WTC11 (cell line): ENCODE data around the gene MYH9. TPM values are rescaled to one million over a fixed set of nuclear protein-coding genes. Genes with fewer than 3 reads are reported as not detected.

Experiments
- ATAC-seq: fragments of 200-7000 bp; cut with Tn5 transposase; 2 replicates; pipeline ENCODE4 v1.10.0; 2021; ENCODE audit warnings: mild to moderate bottlenecking, moderate library complexity
- CTCF ChIA-PET: fragments of 300-600 bp; sonication (Branson Sonifier 250); formaldehyde crosslinking; loops from one replicate; lab custom pipeline; 2021; ENCODE audit warnings: antibody characterized with exemption; lab: Charles Lee
- POLR2A ChIA-PET: fragments of 350-600 bp; sonication (Branson Sonifier 250); formaldehyde crosslinking; loops from one replicate; lab custom pipeline; 2021; ENCODE audit warnings: antibody characterized with exemption; lab: Charles Lee
- DNase-seq: peaks from one replicate; pipeline ENCODE4 v3.0.0; 2021; ENCODE audit warnings: low spot score
- H3K27ac Mint-ChIP-seq: 2 replicates; pipeline ENCODE4 v1.8.0; 2021; ENCODE audit warnings: mixed read lengths
- H3K27me3 Mint-ChIP-seq: 2 replicates; pipeline ENCODE4 v1.8.0; 2021; ENCODE audit warnings: low read depth, mild to moderate bottlenecking, moderate library complexity, mixed read lengths
- H3K36me3 Mint-ChIP-seq: 2 replicates; pipeline ENCODE4 v1.8.0; 2021; ENCODE audit warnings: mixed read lengths
- H3K4me1 Mint-ChIP-seq: 2 replicates; pipeline ENCODE4 v1.8.0; 2022; ENCODE audit warnings: mixed read lengths
- H3K4me3 Mint-ChIP-seq: 2 replicates; pipeline ENCODE4 v1.8.0; 2021; ENCODE audit warnings: mild to moderate bottlenecking, moderate library complexity, mixed read lengths
- H3K9me3 Mint-ChIP-seq: 2 replicates; pipeline ENCODE4 v1.8.0; 2021; ENCODE audit warnings: mixed read lengths
- E2F4 ChIP-seq: sonication (generic); formaldehyde crosslinking; IDR thresholded peaks from 2 replicates; pipeline ENCODE4 v1.8.1; 2022; ENCODE audit warnings: low read depth, mild to moderate bottlenecking, moderate library complexity, missing genetic modification reagents, borderline replicate concordance
- E2F5 ChIP-seq: sonication (generic); formaldehyde crosslinking; IDR thresholded peaks from 2 replicates; pipeline ENCODE4 v1.8.1; 2022; ENCODE audit warnings: mild to moderate bottlenecking, moderate library complexity, missing genetic modification reagents
- EMX1 ChIP-seq: fragments of 250-450 bp; sonication (Bioruptor Pico); IDR thresholded peaks from 2 replicates; pipeline ENCODE4 v1.8.0; 2021; ENCODE audit warnings: mild to moderate bottlenecking
- ETV6 ChIP-seq: sonication (generic); formaldehyde crosslinking; IDR thresholded peaks from 2 replicates; pipeline ENCODE4 v1.8.1; 2022; ENCODE audit warnings: mild to moderate bottlenecking, missing genetic modification reagents
- GABPB1 ChIP-seq: sonication (generic); formaldehyde crosslinking; IDR thresholded peaks from 2 replicates; pipeline ENCODE4 v1.8.1; 2023; ENCODE audit warnings: mild to moderate bottlenecking, missing genetic modification reagents
- PRRX2 ChIP-seq: fragments of 250-450 bp; sonication (Bioruptor Pico); IDR thresholded peaks from 2 replicates; pipeline ENCODE4 v1.8.0; 2021; ENCODE audit warnings: mild to moderate bottlenecking
- STAT6 ChIP-seq: sonication (generic); formaldehyde crosslinking; conservative IDR thresholded peaks from 2 replicates; pipeline ENCODE4 v1.8.1; 2023; ENCODE audit warnings: mild to moderate bottlenecking, low read depth, missing genetic modification reagents, moderate library complexity
- ZMAT4 ChIP-seq: fragments of 250-450 bp; sonication (Bioruptor Pico); IDR thresholded peaks from 2 replicates; pipeline ENCODE4 v1.9.0; 2021; ENCODE audit warnings: mild to moderate bottlenecking
- ZNF532 ChIP-seq: fragments of 250-450 bp; sonication (Bioruptor Pico); IDR thresholded peaks from 2 replicates; pipeline ENCODE4 v1.9.0; 2021; ENCODE audit warnings: mild to moderate bottlenecking, borderline replicate concordance
- ZNF671 ChIP-seq: fragments of 250-450 bp; sonication (Bioruptor Pico); IDR thresholded peaks from 2 replicates; pipeline ENCODE4 v1.8.0; 2021; ENCODE audit warnings: mild to moderate bottlenecking
- total RNA-seq: library from RNA; stranded (reverse); gene quantifications from 3 replicates; pipeline ENCODE4 v1.2.3, GENCODE V29; 2021

Gene MYH9
- total RNA-seq, 1 experiment from 2014 or later = 277 TPM

- Mint-ChIP-seq H3K27ac (peak overlapping the region; percentile 100), H3K27me3 (no peaks in the 10 kb centered on the region), H3K4me1 (peaks cover 81% of the 10 kb centered on the region)
- ATAC-seq = peak; percentile 32
- TF ChIP-seq ZNF671 (CRISPR knock-in tag) (no peak; the same call in 1 of the 2 replicates), E2F5 (no peak), STAT6 (CRISPR knock-in tag) (no peak), GABPB1 (CRISPR knock-in tag) (0 out of 2 replicates have a peak, but pooled peaks have one; percentile 42), PRRX2 (CRISPR knock-in tag) (0 out of 2 replicates have a peak, but pooled peaks have one; percentile 22), ETV6 (CRISPR knock-in tag) (peak; percentile 24; the same call in 1 of the 2 replicates)
- TF ChIP-seq, all 79 proteins: peak for 3
- POLR2A ChIA-PET = interaction anchor here (0.8 to 3.2 kb wide), 14 partner anchors 8 to 139 kb away, joined by 3 to 18 read pairs (median 5); partner anchors contain the start of gene MYH9
- peaks cover 46% of the 10 kb centered on the region for H3K36me3 Mint-ChIP-seq
- H3K4me3 Mint-ChIP-seq = no peak overlapping the region
- H3K9me3 Mint-ChIP-seq = no peaks in the 10 kb centered on the region
- peak; percentile 54 for DNase-seq
- CTCF ChIA-PET = interaction anchor here (0.5 to 1.3 kb wide), 10 partner anchors 12 to 910 kb away, joined by 3 to 7 read pairs (median 4); partner anchors contain the start of gene FOXRED2
These were observed 56.4 kb downstream of the MYH9 start for GRCh38 chr22:36331306-36331911.

GRCh38 chr22:36330655-36331305, 57.0 kb downstream of the MYH9 start:
- Mint-ChIP-seq H3K4me3 (0 out of 2 replicates have a peak overlapping the region, but pooled peaks have one; percentile 8), H3K9me3 (no peaks in the 10 kb centered on the region), H3K27me3 (no peaks in the 10 kb centered on the region), H3K4me1 (peaks cover 75% of the 10 kb centered on the region), H3K36me3 (peaks cover 50% of the 10 kb centered on the region), H3K27ac (peak overlapping the region; percentile 100)
- POLR2A ChIA-PET = interaction anchor here (0.8 to 3.2 kb wide), 13 partner anchors 9 to 140 kb away, joined by 3 to 18 read pairs (median 5); partner anchors contain the start of gene MYH9
- CTCF ChIA-PET = interaction anchor here (0.6 to 1.3 kb wide), 8 partner anchors 13 to 176 kb away, joined by 3 to 7 read pairs (median 4); partner anchors contain the start of gene FOXRED2
- ATAC-seq = no peak
- TF ChIP-seq ZNF671 (CRISPR knock-in tag) (0 out of 2 replicates have a peak, but pooled peaks have one; percentile 15), ZNF532 (CRISPR knock-in tag) (0 out of 2 replicates have a peak, but pooled peaks have one; percentile 15), ZMAT4 (no peak), EMX1 (CRISPR knock-in tag) (no peak), E2F4 (CRISPR knock-in tag) (no peak)
- DNase-seq = no peak
